NCI-H2196 treated with DMSO at 0.1 percent for 48 hours (cell line): ENCODE measurements around the gene RASA3.
"Not testable (repeated sequence)": the region's sequence is repeated elsewhere in the genome, so short reads cannot be mapped to it uniquely, and the experiment has no call there.

Experiments used
- DNase-seq: peaks from one replicate; lab custom pipeline; 2025; ENCODE audit not compliant: unreplicated experiment; lab: John Stamatoyannopoulos, UW

The RASA3 gene

GRCh38 chr13:114102131-114102520, 30.3 kb downstream of the RASA3 start:
- DNase-seq, result no peak

- no peak for DNase-seq
These were observed 30.9 kb downstream of the RASA3 start for GRCh38 chr13:114101358-114102130.

GRCh38 chr13:114100446-114101357, 31.7 kb downstream of the RASA3 start:
- no peak for DNase-seq

GRCh38 chr13:114099918-114100445, 32.4 kb downstream of the RASA3 start:
- DNase-seq, result no peak

GRCh38 chr13:114099191-114099590, 33.2 kb downstream of the RASA3 start:
- no peak for DNase-seq

GRCh38 chr13:114098689-114099056, 33.8 kb downstream of the RASA3 start:
- not testable (repeated sequence) for DNase-seq

- DNase-seq, result no peak
These were observed 34.3 kb downstream of the RASA3 start for GRCh38 chr13:114097893-114098688.

- DNase-seq, result no peak
These were observed 35.1 kb downstream of the RASA3 start for GRCh38 chr13:114097212-114097892.

GRCh38 chr13:114096811-114097211, 35.6 kb downstream of the RASA3 start:
- DNase-seq, result no peak

GRCh38 chr13:114096031-114096485, 36.4 kb downstream of the RASA3 start:
- DNase-seq, result no peak

GRCh38 chr13:114095486-114095885, 36.9 kb downstream of the RASA3 start:
- no peak for DNase-seq

- DNase-seq, result no peak
These were observed 39.3 kb downstream of the RASA3 start for GRCh38 chr13:114093118-114093517.

- DNase-seq, result no peak
These were observed 40.0 kb downstream of the RASA3 start for GRCh38 chr13:114092468-114092867.

- no peak for DNase-seq
These were observed 41.9 kb downstream of the RASA3 start for GRCh38 chr13:114090476-114090875.

GRCh38 chr13:114089751-114090400, 42.5 kb downstream of the RASA3 start:
- DNase-seq, result no peak

GRCh38 chr13:114089341-114089740, 43.1 kb downstream of the RASA3 start:
- no peak for DNase-seq

GRCh38 chr13:114088863-114089262, 43.6 kb downstream of the RASA3 start:
- no peak for DNase-seq

GRCh38 chr13:114088234-114088633, 44.2 kb downstream of the RASA3 start:
- no peak for DNase-seq

GRCh38 chr13:114087430-114087829, 45.0 kb downstream of the RASA3 start:
- no peak for DNase-seq
